Peyer's patch (tissue), 4 donors: ENCODE data around the gene TTC21A. TPM values are rescaled to one million over a fixed set of nuclear protein-coding genes. Genes with fewer than 3 reads are reported as not detected.

ENCODE experiments used
- DNase-seq, 3 donors: peaks; one replicate each; pipeline ENCODE4 v3.0.0-alpha.2; 2017 to 2019
- H3K27ac ChIP-seq, 4 donors: fragments of 200-600 bp; sonication (generic); one replicate each; pipeline ENCODE4 v1.5.1; 2016 to 2019
- H3K27me3 ChIP-seq, 2 donors: fragments of 200-600 bp; sonication (generic); one replicate each; pipeline ENCODE4 v1.5.1; 2019
- H3K36me3 ChIP-seq, 3 donors: fragments of 200-600 bp; sonication (generic); one replicate each; pipeline ENCODE4 v1.5.1; 2016 to 2019
- H3K4me1 ChIP-seq, 4 donors: fragments of 200-600 bp; sonication (generic); one replicate each; pipeline ENCODE4 v1.5.1; 2016 to 2019
- H3K4me3 ChIP-seq, 4 donors: fragments of 200-600 bp; sonication (generic); 1 replicate in 3 of 4; 2 replicates in 1 of 4; pipeline ENCODE4 v1.5.1; 2016 to 2019; ENCODE audit warnings: mild to moderate bottlenecking in 1 of 4
- H3K9me3 ChIP-seq, 4 donors: fragments of 200-600 bp; sonication (generic); one replicate each; pipeline ENCODE4 v1.5.1; 2016 to 2019; ENCODE audit warnings: mild to moderate bottlenecking in 1 of 4
- CTCF ChIP-seq, 6 experiments: fragments of 450-650 bp in 4 of 6; fragments of 200-600 bp in 2 of 6; sonication (generic) in 1 of 6; IDR thresholded peaks; one replicate each; pipeline ENCODE4 v1.5.1; 2017 to 2019; ENCODE audit warnings: antibody characterized with exemption in 6 of 6, mild to moderate bottlenecking in 3 of 6, moderate library complexity in 1 of 6
- POLR2A ChIP-seq, 2 donors: fragments of 450-650 bp; IDR thresholded peaks; one replicate each; pipeline ENCODE4 v1.5.1; 2017; ENCODE audit warnings: antibody characterized with exemption in 2 of 2, mild to moderate bottlenecking in 2 of 2, moderate library complexity in 2 of 2
- total RNA-seq, 4 donors: library from RNA; depleted of rRNA; stranded (reverse); fragments of >200 nt; gene quantifications; one replicate each; pipeline ENCODE4 v1.1.0, GENCODE V29; 2016

Gene TTC21A
- total RNA-seq, 4 donors from 2014 or later: 8.4 to 41.3 (median 19.1) TPM

- Histone ChIP-seq H3K9me3 (no peaks in the 10 kb centered on the region), H3K4me3 (no peak overlapping the region), H3K4me1 (peaks cover 6 to 16% (median 9%) of the 10 kb centered on the region in 4 donors), H3K27ac (peak overlapping the region in 1 of 4 donors; percentile 5), H3K36me3 (no peaks in the 10 kb centered on the region), H3K27me3 (no peaks in the 10 kb centered on the region)
- DNase-seq: peak in 1 of 3 donors; percentile 36
- TF ChIP-seq CTCF (IDR thresholded peaks at IDR 0.05) (peak in 1 of 6 experiments; percentile 3), POLR2A (IDR thresholded peaks at IDR 0.05) (no peak)
Measured at GRCh38 chr3:39184081-39184967, 76.8 kb downstream of the TTC21A start.

- Histone ChIP-seq H3K9me3 (no peaks in the 10 kb centered on the region), H3K4me3 (no peak overlapping the region), H3K4me1 (peaks cover 6 to 9% (median 7%) of the 10 kb centered on the region in 4 donors), H3K27me3 (no peaks in the 10 kb centered on the region), H3K36me3 (no peaks in the 10 kb centered on the region), H3K27ac (no peak overlapping the region)
- DNase-seq: peak in 1 of 3 donors; percentile 36
- no peak for TF ChIP-seq CTCF (IDR thresholded peaks at IDR 0.05)
- no peak for TF ChIP-seq POLR2A (IDR thresholded peaks at IDR 0.05)
Measured at GRCh38 chr3:39184968-39185285, 77.4 kb downstream of the TTC21A start.

- TF ChIP-seq POLR2A (IDR thresholded peaks at IDR 0.05) (no peak), CTCF (IDR thresholded peaks at IDR 0.05) (no peak)
- Histone ChIP-seq H3K36me3 (no peaks in the 10 kb centered on the region), H3K9me3 (no peaks in the 10 kb centered on the region), H3K27ac (no peak overlapping the region), H3K4me3 (no peak overlapping the region), H3K27me3 (no peaks in the 10 kb centered on the region), H3K4me1 (peaks cover 1 to 4% (median 3%) of the 10 kb centered on the region in 4 donors)
- peak in 1 of 3 donors; percentile 42 for DNase-seq
Measured at GRCh38 chr3:39185326-39185958, 78.0 kb downstream of the TTC21A start.

GRCh38 chr3:39185959-39186691 lies 78.6 kb downstream of the TTC21A start:
- H3K36me3 ChIP-seq: no peaks in the 10 kb centered on the region
- DNase-seq: peak in 1 of 3 donors; percentile 38

More at GRCh38 chr3:39185959-39186691, 78.6 kb downstream of the TTC21A start:
- no peak overlapping the region for H3K27ac ChIP-seq
- H3K4me1 ChIP-seq: peaks cover 0 to 1% (median 0%) of the 10 kb centered on the region in 4 donors
- H3K4me3 ChIP-seq: no peak overlapping the region
- no peaks in the 10 kb centered on the region for H3K27me3 ChIP-seq
- TF ChIP-seq POLR2A (IDR thresholded peaks at IDR 0.05) (no peak), CTCF (IDR thresholded peaks at IDR 0.05) (no peak)
- no peaks in the 10 kb centered on the region for H3K9me3 ChIP-seq
